ENCODE measurements around the gene ANKEF1. TPM values are rescaled to one million over a fixed set of nuclear protein-coding genes. Genes with fewer than 3 reads are reported as not detected.
"Not testable (repeated sequence)": the region's sequence is repeated elsewhere in the genome, so short reads cannot be mapped to it uniquely, and the experiment has no call there.

Gene ANKEF1
- polyA plus RNA-seq, 3 donors: 8.7 to 10.1 (median 9.3) TPM

DNA sequence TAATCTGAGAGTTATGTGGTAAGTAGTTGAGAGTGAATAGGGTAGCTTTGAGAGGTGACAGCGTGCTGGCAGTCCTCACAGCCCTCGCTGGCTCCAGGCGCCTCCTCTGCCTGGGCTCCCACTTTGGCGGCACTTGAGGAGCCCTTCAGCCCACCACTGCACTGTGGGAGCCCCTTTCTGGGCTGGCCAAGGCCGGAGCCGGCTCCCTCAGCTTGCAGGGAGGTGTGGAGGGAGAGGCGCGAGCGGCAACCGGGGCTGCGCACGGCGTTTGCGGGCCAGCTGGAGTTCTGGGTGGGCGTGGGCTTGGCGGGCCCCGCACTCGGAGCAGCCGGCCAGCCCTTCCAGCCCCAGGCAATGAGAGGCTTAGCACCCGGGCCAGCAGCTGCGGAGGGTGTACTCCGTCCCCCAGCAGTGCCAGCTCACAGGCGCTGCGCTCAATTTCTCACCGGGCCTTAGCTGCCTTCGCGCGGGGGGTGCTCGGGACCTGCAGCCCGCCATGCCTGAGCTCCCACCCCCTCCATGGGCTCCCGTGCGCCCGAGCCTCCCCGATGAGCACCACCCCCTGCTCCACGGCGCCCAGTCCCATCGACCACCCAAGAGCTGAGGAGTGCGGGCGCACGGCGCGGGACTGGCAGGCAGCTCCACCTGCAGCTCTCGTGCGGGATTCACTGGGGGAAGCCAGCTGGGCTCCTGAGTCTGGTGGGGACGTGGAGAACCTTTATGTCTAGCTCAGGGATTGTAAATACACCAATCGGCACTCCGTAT lies 3.2 kb upstream of the ANKEF1 start:
- not testable (repeated sequence) for DNase-seq (ENCODE audit: low read depth in 3 of 3, low spot score in 2 of 3)

DNA sequence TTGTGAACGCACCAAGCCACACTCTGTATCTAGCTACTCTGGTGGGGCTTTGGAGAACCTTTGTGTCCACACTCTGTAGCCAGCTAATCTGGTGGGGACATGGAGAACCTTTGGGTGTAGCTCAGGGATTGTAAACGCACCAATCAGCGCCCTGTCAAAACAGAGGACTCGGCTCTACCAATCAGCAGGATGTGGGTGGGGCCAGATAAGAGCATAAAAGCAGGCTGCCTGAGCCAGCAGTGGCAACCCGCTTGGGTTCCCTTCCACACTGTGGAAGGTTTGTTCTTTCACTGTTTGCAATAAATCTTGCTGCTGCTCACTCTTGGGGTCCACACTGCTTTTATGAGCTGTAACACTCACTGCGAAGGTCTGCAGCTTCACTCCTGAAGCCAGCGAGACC lies 2.5 kb upstream of the ANKEF1 start:
- DNase-seq (ENCODE audit: low read depth in 3 of 3, low spot score in 2 of 3): not testable (repeated sequence)

DNA sequence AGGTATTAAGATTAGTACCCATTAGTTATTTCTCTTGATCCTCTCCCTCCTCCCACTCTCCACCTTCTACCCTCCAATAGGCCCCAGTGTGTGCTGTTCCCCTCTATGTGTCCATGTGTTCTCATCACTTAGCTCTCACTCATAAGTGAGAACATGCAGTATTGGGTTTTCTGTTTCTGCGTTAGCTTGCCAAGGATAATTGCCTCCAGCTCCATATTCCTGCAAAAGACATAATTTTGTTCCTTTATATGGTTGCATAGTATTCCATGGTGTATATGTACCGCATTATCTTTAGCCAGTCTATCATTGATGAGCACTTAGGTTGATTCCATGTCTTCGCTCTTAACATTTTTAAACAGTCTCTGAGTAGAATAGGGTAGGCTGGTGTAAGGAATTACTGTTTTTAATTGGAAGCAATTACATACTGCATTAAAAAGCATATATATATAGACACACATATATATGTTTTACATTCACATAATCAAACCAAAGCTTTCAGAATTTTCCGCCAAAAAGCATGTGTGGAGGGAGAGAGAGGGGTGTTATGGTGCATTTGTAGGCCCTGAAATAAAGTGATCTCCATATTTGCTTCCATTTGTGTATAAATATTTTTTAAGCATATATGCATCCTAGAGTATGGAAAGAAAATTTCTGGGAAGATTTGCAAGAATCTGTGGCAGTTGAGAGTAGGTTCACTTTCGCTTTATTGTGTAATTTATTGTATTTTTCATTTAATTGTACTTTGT lies 709 bp upstream of the ANKEF1 start:
- no peak for DNase-seq (ENCODE audit: low read depth in 3 of 3, low spot score in 2 of 3)

DNA sequence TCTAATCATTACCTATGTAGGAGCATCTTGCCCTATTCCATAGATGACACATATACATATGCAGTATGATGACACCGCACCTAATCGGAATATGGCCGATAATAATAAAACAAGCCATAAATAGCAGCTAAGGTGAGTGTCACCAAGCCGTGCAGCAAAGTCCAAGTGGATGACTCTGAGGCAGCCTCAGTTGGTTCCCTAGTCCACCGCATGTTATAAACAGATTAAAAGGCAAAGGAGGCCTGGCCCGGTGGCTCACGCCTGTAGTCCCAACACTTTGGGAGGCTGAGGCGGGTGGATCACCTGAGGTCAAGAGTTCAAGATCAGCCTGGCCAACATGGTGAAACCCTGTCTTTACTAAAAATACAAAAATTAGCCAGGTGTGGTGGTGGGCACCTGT lies 1.5 kb downstream of the ANKEF1 start:
- not testable (repeated sequence) for DNase-seq (ENCODE audit: low read depth in 3 of 3, low spot score in 2 of 3)

DNA sequence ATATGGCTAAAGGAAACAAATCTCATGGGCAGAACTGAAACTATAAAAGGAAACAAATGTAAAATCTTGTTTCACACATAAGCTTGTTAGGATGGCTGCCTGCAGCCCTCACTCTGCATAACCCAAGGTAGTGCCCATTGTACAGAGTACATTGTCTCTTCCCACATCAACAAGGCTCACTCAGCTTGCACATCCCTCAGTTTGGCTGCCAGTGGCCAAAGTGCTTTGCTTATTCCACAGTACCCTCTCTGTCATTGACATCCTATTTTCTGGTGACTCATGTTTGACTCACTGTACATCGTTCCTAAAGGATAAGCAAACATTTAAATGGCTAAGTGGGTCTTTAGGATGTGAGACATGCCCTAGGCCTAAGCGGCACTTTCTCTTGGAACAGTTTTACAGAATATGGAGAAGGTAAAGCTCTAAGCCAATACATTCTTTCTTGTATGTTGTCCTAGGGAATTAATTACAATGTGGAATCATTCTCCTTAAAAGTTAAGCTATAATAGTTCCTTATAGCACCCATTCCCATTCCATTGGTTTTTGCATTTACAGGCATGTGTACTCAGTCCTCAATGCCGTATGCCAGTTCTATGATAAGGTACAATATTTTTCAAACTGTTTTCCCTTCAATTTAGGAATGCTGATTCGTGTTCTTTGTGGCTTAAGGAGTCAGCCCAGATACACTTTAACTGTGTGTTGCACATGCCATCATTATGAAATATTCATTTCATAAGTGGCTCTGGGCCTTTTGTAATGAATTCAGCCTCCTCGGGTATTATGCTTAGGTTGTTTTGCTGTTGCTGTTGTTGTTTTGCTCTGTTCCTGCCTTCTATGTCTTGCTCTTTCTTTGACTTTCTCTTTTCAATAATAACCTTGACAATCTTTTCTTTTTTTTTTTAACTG lies 5.5 kb downstream of the ANKEF1 start:
- DNase-seq (ENCODE audit: low read depth in 3 of 3, low spot score in 2 of 3): no peak

DNA sequence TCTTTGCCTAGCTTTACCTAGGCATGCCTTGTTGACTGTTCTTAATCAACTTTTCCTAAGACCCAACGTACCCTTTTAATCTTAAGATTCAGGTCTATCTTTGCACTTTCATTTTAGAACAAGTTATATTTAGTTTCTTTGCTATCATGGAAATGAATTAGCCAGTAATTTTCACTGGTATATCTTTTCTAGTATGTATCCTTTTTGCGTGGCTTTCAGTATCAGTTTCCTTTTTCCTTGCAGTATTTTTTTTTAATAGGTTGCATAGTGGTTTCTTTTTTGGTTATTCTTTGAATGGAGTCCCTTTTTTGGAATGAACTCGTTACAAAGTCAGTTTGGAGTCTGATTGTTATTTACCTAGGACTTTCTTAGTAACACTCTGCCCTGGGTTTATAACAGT lies 7.3 kb downstream of the ANKEF1 start:
- no peak for DNase-seq (ENCODE audit: low read depth in 3 of 3, low spot score in 2 of 3)

DNA sequence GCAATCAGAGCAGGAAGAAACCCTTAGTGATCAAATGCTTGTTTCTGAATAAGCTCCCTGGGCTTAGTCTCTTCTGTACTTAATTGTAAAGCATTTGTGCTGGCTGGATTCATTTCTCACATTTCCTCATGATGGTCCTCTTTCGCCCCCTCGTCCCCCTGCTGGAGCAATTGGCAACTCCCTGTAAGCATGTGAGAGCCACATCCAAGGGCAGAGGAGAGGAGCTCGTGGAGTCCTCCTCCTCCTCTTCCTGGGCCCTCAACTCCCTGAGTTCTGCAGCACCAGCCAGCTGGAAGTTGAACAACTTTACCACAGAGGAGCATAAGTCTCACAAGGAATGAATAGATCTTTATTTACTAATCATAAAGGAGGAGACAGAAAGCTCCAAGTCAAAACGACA lies 12.6 kb downstream of the ANKEF1 start:
- DNase-seq (ENCODE audit: low read depth in 3 of 3, low spot score in 2 of 3): no peak

DNA sequence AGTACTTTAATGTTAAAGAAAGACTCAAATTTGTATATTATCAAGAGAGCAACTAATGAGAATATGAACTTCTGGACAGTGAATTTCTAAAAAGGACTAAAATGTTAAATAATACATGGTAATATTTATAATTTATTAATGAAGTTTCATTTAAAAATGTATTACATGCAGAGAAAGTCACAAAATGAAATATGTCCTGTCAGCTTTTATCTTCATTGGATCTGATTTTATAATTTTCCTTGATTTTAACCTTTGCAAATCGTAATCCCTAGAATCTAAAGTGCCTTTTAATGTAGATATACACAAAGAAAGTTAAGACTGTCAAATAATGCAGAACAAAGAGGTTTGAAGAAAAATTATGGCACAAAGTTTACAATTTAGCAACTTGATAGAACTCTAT lies 16.4 kb downstream of the ANKEF1 start:
- DNase-seq (ENCODE audit: low read depth in 3 of 3, low spot score in 2 of 3): no peak

DNA sequence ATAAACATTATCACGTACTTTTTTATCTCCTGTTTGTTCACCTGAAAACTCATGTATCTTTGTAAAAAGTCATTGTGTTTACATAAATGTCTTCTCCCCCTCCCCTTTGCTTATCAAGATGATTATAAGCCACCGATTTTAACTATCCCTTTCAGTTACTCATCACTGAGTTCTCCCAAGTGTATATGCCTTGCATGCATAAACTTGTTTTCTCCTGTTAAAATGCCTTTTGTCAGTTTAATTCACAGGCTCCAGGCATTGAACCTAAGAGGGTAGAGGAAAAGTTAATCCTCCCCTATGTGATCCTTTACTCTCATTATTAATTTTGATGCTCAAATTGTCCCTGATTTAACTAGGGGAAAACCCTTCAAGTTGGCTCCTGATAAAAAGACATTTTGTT lies 24.2 kb downstream of the ANKEF1 start:
- no peak for DNase-seq (ENCODE audit: low read depth in 3 of 3, low spot score in 2 of 3)

DNA sequence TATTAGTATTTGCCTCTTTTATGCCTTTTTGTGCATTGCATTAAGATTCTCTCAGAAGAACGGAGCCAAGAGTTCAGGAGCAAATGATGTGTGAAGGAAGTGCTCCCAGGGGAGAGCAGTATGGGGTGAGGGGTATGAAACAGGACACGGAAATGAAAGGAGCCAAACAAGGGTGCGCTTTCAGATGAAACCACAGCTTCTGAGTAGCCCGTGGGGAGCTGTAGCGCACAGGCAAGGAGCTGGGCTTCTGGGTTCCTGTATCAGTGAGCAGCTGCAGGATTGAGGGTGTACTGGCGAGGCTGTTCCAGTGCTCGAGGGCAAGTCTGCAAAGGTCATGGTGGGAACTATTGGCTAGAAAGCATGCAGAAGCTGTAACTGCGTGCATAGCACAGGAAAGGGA lies 25.4 kb downstream of the ANKEF1 start:
- no peak for DNase-seq (ENCODE audit: low read depth in 3 of 3, low spot score in 2 of 3)

DNA sequence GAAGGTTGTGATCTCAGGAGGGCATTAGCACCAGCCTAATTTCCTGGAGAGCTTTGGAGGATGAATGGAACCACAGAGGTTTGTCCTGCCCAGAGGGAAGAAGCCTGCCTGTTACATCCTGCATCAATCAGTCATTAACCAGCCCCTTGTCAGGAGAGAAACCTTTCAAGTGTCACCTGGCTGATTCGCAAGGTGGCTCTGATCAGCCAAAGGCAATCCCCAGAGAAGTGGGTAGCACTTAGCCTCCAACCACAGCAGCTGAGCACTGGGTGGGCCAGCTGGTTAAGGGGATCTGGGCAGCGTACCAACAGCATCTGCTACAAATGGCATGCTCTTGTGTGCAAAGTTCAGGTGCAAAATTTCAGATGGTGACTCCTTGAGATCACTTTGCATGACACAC lies 26.9 kb downstream of the ANKEF1 start:
- no peak for DNase-seq (ENCODE audit: low read depth in 3 of 3, low spot score in 2 of 3)

DNA sequence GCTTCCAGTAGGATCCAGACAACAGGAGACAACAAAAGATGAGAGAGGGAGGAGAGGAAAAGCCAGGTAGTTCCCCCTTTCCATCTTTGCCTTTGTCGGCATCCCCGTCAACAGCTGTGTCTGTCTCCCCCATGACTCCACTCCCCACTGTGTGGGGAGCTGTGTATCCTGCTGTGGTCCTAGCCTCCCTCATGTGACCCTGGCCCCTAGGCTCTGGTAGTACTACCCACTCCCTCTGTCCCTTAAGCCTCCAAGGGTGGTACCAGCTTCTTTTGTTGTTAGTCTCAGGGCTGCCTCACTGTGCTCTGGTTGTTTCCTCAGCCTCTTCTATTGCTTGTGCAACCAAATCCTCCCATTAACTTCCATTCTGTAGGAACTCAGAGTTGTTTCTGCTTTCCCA lies 28.7 kb downstream of the ANKEF1 start:
- DNase-seq (ENCODE audit: low read depth in 3 of 3, low spot score in 2 of 3): no peak

DNA sequence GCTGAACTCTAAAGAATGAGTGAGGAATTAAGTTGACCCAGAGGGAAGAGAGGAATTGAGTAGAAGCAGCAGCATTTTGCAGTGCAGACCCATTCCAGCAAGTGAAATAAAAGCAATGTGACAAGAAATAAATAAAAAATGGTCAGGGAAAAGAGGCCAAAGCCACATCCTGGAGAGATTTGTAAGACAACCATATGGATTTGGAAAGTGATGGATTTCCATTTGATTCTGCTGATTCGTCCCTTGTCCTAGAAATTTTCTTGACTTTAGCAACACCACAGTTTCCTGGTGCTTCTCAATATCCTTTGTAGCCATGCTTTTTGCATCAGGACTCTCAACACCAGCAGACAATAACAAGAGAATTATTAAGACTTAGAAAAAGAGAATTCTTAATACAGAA lies 29.8 kb downstream of the ANKEF1 start:
- no peak for DNase-seq (ENCODE audit: low read depth in 3 of 3, low spot score in 2 of 3)

DNA sequence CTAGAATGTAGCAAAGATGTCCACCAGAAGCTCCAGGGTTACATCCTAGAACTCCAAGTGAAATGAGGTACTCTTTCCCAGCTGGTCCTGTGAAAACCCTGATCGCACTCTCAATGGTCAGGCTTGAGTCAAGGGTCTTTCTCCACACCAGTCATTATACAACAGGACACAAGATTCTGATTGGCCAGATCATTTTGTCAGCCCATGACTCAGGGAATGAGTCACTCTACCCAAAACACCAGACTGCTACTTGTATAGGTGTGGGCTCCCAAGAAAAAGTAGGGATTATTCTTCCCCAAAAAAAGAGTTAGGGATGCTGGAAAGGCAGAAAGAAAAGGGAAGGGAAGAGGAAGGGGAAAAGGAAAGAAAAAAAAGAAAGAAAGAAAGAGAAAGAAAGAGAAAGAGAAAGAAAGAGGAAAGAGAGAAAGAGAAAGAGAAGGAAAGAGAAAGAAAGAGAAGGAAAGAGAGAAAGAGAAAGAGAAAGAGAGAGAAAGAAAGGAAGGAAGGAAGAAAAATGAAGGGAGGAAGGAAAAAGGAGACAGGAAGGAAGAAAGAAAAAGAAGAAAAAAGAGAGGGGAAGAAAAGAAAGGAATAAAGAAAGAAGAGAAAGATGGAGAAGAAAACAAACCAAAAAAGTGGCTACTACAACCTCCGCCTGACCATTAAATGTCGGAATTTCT lies 30.5 kb downstream of the ANKEF1 start:
- DNase-seq (ENCODE audit: low read depth in 3 of 3, low spot score in 2 of 3): no peak

DNA sequence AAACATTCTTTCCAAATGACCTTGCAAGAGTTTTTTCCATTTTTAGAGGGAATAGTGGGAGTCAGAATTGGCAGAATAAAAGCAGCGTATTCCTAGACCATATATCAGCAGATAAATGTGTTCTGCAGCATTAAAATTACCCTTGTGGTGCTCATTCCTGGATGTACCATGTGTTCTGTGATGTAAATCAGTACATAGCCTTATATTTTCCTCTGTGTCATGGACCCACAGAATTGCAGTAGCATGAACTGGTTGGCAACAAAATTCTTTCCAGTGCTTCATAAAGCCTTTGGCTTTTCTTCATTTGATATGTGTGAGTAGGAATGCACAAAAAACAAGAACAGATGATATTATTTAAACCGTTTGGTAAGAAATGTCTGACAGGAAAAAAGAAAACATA lies 32.5 kb downstream of the ANKEF1 start:
- DNase-seq (ENCODE audit: low read depth in 3 of 3, low spot score in 2 of 3): no peak

DNA sequence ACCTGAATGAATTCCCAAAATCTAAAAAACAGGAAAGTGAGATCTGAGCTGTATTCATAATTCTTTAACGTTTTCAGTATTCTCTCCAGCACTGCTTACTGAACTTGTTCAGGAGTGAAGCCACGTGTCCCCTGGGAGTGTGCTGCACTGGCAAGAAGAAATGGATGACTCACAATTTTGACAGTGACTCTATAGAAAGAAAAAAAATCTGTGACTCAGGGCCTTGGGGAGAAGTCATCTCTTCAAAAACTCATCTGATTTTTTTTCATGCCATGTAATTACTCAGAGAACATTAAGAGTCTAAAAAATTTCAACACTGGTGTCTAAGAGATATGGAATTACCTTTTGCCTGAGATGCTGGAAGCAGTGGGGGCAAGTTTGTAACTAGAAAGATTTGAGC lies 39.7 kb downstream of the ANKEF1 start:
- no peak for DNase-seq (ENCODE audit: low read depth in 3 of 3, low spot score in 2 of 3)

DNA sequence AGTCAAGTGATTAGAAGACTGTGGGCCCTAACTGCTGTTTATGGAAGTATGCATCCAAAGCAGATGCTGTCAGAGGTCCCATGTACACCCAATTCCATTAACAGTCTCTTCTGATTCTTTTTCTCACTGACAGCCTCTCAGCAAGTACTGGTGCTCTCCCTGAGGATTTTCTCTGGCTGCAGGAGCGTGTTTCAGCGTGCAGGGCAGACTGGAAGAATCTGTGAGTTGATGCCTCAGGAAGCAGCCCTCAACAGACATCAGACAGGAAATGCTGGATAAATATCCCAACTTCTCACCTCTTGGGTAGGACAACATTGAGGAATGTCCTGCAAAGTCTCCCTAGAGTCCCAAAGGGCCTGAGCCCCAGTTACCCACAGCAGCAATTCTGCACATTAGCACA lies 40.8 kb downstream of the ANKEF1 start:
- DNase-seq (ENCODE audit: low read depth in 3 of 3, low spot score in 2 of 3): no peak

DNA sequence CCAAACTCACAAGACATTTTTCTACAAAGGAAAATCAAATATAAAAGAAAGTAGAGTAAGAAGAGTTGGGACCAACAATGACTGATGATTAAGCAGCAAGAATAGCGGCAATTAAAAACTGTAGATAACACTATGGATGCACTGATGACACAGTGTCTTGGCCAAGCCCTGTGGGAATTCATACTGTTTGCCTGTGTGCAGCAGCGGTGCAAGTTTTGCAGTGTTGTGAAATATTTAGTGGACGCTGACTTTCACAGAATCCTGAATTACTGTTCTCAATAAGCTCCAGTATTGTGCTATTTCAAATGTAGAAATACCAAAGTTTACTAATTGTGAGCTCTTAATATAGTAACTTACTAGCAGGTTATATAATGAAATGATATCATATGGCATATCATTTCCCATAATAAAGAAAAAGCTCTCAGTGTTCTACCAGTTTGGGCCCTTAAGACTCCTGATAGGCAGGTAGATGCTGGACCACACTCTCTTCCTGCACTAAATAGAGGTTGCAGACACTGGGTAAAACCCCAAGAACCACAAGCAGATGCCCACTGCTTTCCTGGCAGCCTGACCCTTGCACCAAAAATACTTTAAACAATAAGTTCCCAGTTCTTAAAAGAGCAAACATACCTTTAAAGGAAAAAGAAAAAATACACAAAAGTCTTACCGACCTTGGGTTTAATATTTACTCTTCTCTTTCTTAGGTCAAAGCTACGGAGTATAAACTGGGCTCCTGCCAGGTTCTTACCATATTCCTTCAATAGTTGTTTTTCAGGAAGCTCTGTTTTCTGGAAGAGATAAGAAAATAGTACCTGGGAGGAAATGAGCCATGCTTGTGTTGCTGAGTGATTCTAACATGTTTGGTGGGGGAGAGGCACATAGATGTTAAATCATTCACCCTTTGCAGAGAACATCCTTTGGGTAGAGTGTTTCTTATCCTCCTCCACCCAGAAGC lies 41.6 kb downstream of the ANKEF1 start:
- DNase-seq (ENCODE audit: low read depth in 3 of 3, low spot score in 2 of 3): no peak

DNA sequence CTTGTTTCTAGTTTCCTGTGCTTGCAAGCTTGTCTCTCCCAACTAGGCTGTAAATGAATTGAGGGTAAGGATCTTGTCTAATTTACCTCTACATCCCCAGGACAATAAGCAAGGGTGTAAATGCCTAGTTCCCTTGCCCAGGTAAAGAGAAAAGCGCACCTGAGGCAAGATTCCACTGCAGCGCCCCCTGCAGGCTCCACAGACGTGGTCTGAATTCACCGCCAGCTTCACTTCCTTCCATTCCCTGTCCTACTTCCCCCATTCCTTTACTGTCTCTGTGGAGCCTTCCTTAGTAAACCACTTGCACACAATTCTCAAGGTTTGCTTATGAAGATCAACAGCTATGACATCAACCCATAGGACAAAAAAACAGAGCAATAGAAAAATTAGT lies 42.3 kb downstream of the ANKEF1 start:
- DNase-seq (ENCODE audit: low read depth in 3 of 3, low spot score in 2 of 3): no peak

DNA sequence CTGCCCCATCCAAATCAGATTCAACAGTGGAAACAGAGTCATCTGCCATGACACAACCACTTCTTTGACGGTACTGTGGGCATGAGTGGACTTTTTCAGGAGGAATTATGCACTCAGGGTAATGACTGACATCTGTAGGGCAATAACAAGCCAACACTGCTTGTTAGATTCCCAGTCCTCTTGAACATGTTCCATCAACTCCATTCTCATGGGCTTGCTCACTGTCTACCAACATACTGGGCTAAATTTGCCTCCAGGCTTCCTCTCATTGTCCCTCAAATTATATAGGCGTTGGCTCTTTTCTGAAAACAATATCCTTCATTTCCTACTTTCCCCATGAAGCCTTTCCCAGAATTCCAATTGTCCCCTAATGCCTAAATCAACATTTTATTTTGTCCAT lies 43.1 kb downstream of the ANKEF1 start:
- no peak for DNase-seq (ENCODE audit: low read depth in 3 of 3, low spot score in 2 of 3)
